ENCODE measurements around the gene AGK.

DNA sequence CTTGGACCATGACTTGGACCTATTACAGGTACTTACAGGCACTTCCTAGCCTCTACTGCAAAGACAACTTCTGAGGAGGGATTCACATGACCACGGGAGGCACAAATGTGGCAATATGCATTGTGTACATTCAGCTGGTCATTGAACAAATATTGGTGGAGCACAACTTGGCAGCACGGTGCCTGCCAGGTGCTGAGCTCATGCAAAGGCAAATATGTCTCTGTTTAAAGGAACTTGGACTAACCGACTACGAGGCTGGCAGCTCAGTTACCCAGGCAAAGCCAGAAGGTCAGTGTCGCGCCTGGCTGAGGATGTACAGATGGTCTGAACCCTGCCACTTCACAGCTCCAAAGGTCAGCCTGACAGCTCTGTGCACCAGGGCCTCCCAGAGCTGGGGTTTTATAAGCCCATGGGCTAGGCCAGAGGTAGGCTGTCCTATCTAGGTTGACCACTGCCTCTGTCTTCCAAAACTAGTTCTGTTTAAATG is 144.6 kb downstream of the AGK start:
- TF ChIP-seq, protein P1, sequence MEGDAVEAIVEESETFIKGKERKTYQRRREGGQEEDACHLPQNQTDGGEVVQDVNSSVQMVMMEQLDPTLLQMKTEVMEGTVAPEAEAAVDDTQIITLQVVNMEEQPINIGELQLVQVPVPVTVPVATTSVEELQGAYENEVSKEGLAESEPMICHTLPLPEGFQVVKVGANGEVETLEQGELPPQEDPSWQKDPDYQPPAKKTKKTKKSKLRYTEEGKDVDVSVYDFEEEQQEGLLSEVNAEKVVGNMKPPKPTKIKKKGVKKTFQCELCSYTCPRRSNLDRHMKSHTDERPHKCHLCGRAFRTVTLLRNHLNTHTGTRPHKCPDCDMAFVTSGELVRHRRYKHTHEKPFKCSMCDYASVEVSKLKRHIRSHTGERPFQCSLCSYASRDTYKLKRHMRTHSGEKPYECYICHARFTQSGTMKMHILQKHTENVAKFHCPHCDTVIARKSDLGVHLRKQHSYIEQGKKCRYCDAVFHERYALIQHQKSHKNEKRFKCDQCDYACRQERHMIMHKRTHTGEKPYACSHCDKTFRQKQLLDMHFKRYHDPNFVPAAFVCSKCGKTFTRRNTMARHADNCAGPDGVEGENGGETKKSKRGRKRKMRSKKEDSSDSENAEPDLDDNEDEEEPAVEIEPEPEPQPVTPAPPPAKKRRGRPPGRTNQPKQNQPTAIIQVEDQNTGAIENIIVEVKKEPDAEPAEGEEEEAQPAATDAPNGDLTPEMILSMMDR (IDR thresholded peaks at IDR 0.05): no peak
- TF ChIP-seq POLR2A (IDR thresholded peaks at IDR 0.05): no peak
